HepG2 (cell line): ENCODE results near the gene PET100. TPM values are rescaled to one million over a fixed set of nuclear protein-coding genes. Genes with fewer than 3 reads are reported as not detected.
A peak's percentile ranks its signal among the peaks of the same experiment; 100 is the strongest.

ENCODE experiments used
- AGO1 ChIP-seq: fragments of 200-400 bp; formaldehyde crosslinking; IDR thresholded peaks from 2 replicates; pipeline ENCODE4 v1.6.1; 2017; ENCODE audit warnings: mild to moderate bottlenecking, low read depth, low read length, moderate library complexity; ENCODE audit not compliant: poor library complexity, severe bottlenecking
- AGO2 ChIP-seq: fragments of 200-400 bp; formaldehyde crosslinking; optimal IDR thresholded peaks from 2 replicates; pipeline ENCODE3; 2017; ENCODE audit warnings: mild to moderate bottlenecking, low read depth, low read length, moderate library complexity
- CBFB ChIP-seq: sonication (generic); formaldehyde crosslinking; IDR thresholded peaks from 2 replicates; pipeline ENCODE4 v1.4.0; 2020; ENCODE audit warnings: missing genetic modification reagents
- KMT2B ChIP-seq: IDR thresholded peaks from 2 replicates; pipeline ENCODE4 v1.6.1; 2016; ENCODE audit warnings: missing genetic modification reagents, missing compliant biosample characterization
- MYC ChIP-seq: sonication (generic); formaldehyde crosslinking; IDR thresholded peaks from 2 replicates; pipeline ENCODE4 v1.9.0; 2021; ENCODE audit warnings: missing genetic modification reagents, borderline replicate concordance
- SP1 ChIP-seq, 2 experiments: fragments of 450-650 bp in 1 of 2; sonication (generic) in 1 of 2; formaldehyde crosslinking in 1 of 2; IDR thresholded peaks; 2 replicates each; pipeline versions ENCODE4 v1.4.0 to v1.6.1; 2016 to 2020; ENCODE audit warnings: missing genetic modification reagents in 1 of 2
- ZBTB7A ChIP-seq: sonication (generic); formaldehyde crosslinking; IDR thresholded peaks from 2 replicates; pipeline ENCODE4 v1.8.0; 2022; ENCODE audit warnings: mild to moderate bottlenecking, missing genetic modification reagents
- ZNF317 ChIP-seq: sonication (generic); formaldehyde crosslinking; IDR thresholded peaks from 2 replicates; pipeline ENCODE4 v1.5.0; 2020; ENCODE audit warnings: mild to moderate bottlenecking, missing genetic modification reagents
- ZNF605 ChIP-seq: sonication (generic); formaldehyde crosslinking; IDR thresholded peaks from 2 replicates; pipeline ENCODE4 v1.8.0; 2022; ENCODE audit warnings: mild to moderate bottlenecking, missing genetic modification reagents
- ZNF776 ChIP-seq: sonication (generic); formaldehyde crosslinking; IDR thresholded peaks from 2 replicates; pipeline ENCODE4 v1.4.0; 2020; ENCODE audit warnings: mild to moderate bottlenecking, missing genetic modification reagents
- ZNF790 ChIP-seq: sonication (generic); formaldehyde crosslinking; IDR thresholded peaks from 2 replicates; pipeline ENCODE4 v1.8.0; 2022; ENCODE audit warnings: missing genetic modification reagents, mild to moderate bottlenecking, borderline replicate concordance
- polyA plus RNA-seq, 8 experiments: library from polyadenylated mRNA; depleted of rRNA in 3 of 8; stranded (reverse) in 7 of 8; unstranded in 1 of 8; fragments of >200 nt; fragmentation: Illumina TruSeq in 4 of 8; extraction: Trizol in 4 of 8; gene quantifications; 2 replicates each; pipeline versions ENCODE4 v1.2.1 to v1.2.3, GENCODE V29; 2011 to 2016; ENCODE audit warnings: low read depth in 4 of 8, missing spikeins in 1 of 8, mixed read lengths in 1 of 8; ENCODE audit not compliant: insufficient read depth in 1 of 8
- total RNA-seq, 5 experiments: library from RNA; depleted of rRNA; stranded (reverse); fragments of >200 nt; fragmentation: Illumina TruSeq; extraction: Trizol; gene quantifications; 2 replicates each; pipeline ENCODE4 v1.2.3, GENCODE V29; 2016; ENCODE audit warnings: low read depth in 1 of 5
- TF ChIP-seq, protein P1 (sequence below): sonication (generic); formaldehyde crosslinking; IDR thresholded peaks from 2 replicates; pipeline ENCODE4 v1.4.0; 2020; ENCODE audit warnings: missing genetic modification reagents
- TF ChIP-seq, protein P2 (sequence below): sonication (generic); formaldehyde crosslinking; IDR thresholded peaks from 2 replicates; pipeline ENCODE4 v1.5.1; 2020; ENCODE audit warnings: missing genetic modification reagents, mild to moderate bottlenecking, borderline replicate concordance
- TF ChIP-seq, protein P3 (sequence below): IDR thresholded peaks from 2 replicates; pipeline ENCODE4 v1.6.1; 2016
- TF ChIP-seq, protein P4 (sequence below): sonication (generic); formaldehyde crosslinking; IDR thresholded peaks from 2 replicates; pipeline ENCODE4 v1.4.0; 2020; ENCODE audit warnings: mild to moderate bottlenecking, missing genetic modification reagents
- TF ChIP-seq, protein P5 (sequence below): sonication (generic); formaldehyde crosslinking; IDR thresholded peaks from 2 replicates; pipeline ENCODE4 v1.5.0; 2020; ENCODE audit warnings: missing genetic modification reagents, mild to moderate bottlenecking, borderline replicate concordance
- TF ChIP-seq, protein P6 (sequence below): sonication (generic); formaldehyde crosslinking; IDR thresholded peaks from 2 replicates; pipeline ENCODE4 v1.4.0; 2020; ENCODE audit warnings: missing genetic modification reagents, borderline replicate concordance

Gene PET100
- total and polyA plus RNA-seq, 2 of the 13 experiments (the other 11 are each of a cell fraction or from before 2014, with no cell fraction given): 22.3 to 66.5 TPM

DNA sequence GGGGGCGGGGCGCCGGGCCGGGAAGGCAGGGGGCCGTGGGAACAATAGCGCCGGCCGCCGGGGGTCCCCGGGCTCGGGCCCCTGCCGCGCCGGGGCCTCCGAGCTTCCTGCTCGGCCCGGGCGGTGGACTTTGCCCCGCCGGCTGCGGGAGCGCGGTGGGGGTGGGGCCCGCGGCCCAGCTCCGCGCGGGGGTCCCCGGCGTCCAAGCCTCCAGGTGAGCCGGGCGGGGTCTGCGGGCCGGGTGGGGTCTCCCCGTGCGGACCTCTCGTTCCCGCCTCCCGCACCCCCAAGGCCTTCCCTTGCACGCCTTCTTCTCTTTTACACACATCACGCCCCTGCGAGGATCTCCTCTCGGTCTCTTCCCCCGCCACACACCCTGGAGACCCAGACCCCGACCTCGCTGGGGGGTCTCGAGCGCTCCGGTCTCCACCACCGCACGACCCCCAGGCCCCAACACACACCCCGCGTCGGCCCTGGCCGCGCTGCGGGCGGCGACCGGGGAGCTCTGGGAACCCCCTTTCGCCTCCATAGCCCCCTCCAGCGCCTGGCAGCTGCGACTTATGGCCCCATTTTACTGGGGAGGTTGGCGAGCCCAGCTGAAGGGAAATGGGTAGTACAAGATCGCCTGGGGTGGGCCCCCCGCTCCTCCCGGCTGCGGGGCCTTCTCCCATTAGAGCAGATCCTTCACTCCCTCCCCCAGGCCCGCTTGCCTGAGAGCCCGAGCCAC lies 33.2 kb upstream of the PET100 start (continued):
- TF ChIP-seq, protein P1, sequence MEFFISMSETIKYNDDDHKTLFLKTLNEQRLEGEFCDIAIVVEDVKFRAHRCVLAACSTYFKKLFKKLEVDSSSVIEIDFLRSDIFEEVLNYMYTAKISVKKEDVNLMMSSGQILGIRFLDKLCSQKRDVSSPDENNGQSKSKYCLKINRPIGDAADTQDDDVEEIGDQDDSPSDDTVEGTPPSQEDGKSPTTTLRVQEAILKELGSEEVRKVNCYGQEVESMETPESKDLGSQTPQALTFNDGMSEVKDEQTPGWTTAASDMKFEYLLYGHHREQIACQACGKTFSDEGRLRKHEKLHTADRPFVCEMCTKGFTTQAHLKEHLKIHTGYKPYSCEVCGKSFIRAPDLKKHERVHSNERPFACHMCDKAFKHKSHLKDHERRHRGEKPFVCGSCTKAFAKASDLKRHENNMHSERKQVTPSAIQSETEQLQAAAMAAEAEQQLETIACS (CRISPR knock-in tag): no peak
- TF ChIP-seq ZNF605 (CRISPR knock-in tag) (peak; percentile 42; the same call in 1 of the 2 replicates), KMT2B (CRISPR knock-in tag) (no peak), AGO1 (peak; percentile 83), MYC (0 out of 2 replicates have a peak, but pooled peaks have one; percentile 5), SP1 (IDR thresholded peaks at IDR 0.05) (no peak), SP1 (CRISPR knock-in tag; IDR thresholded peaks at IDR 0.05) (no peak), ZNF790 (CRISPR knock-in tag) (0 out of 2 replicates have a peak, but pooled peaks have one; percentile 52), CBFB (CRISPR knock-in tag) (no peak), AGO2 (peak; percentile 87), ZNF776 (CRISPR knock-in tag) (0 out of 2 replicates have a peak, but pooled peaks have one; percentile 23), ZNF317 (peak; percentile 52; the same call in 1 of the 2 replicates), ZBTB7A (CRISPR knock-in tag) (0 out of 2 replicates have a peak, but pooled peaks have one; percentile 17)
- TF ChIP-seq, protein P2, sequence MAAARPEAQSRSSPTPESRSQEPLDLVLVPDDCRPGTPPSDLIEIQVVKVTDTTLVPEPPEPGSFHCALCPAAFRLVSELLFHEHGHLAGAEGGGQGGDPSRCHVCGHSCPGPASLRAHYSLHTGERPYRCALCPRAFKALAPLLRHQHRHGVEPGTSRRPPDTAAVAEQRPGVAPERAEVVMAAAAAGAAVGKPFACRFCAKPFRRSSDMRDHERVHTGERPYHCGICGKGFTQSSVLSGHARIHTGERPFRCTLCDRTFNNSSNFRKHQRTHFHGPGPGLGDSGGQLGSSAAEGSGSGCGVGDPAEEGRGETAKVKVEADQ (CRISPR knock-in tag): no peak
- TF ChIP-seq, protein P3, sequence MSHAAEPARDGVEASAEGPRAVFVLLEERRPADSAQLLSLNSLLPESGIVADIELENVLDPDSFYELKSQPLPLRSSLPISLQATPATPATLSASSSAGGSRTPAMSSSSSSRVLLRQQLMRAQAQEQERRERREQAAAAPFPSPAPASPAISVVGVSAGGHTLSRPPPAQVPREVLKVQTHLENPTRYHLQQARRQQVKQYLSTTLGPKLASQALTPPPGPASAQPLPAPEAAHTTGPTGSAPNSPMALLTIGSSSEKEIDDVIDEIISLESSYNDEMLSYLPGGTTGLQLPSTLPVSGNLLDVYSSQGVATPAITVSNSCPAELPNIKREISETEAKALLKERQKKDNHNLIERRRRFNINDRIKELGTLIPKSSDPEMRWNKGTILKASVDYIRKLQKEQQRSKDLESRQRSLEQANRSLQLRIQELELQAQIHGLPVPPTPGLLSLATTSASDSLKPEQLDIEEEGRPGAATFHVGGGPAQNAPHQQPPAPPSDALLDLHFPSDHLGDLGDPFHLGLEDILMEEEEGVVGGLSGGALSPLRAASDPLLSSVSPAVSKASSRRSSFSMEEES (CRISPR knock-in tag): no peak
- TF ChIP-seq, protein P4, sequence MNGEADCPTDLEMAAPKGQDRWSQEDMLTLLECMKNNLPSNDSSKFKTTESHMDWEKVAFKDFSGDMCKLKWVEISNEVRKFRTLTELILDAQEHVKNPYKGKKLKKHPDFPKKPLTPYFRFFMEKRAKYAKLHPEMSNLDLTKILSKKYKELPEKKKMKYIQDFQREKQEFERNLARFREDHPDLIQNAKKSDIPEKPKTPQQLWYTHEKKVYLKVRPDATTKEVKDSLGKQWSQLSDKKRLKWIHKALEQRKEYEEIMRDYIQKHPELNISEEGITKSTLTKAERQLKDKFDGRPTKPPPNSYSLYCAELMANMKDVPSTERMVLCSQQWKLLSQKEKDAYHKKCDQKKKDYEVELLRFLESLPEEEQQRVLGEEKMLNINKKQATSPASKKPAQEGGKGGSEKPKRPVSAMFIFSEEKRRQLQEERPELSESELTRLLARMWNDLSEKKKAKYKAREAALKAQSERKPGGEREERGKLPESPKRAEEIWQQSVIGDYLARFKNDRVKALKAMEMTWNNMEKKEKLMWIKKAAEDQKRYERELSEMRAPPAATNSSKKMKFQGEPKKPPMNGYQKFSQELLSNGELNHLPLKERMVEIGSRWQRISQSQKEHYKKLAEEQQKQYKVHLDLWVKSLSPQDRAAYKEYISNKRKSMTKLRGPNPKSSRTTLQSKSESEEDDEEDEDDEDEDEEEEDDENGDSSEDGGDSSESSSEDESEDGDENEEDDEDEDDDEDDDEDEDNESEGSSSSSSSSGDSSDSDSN (CRISPR knock-in tag): peak; percentile 28; the same call in 1 of the 2 replicates
- TF ChIP-seq, protein P5, sequence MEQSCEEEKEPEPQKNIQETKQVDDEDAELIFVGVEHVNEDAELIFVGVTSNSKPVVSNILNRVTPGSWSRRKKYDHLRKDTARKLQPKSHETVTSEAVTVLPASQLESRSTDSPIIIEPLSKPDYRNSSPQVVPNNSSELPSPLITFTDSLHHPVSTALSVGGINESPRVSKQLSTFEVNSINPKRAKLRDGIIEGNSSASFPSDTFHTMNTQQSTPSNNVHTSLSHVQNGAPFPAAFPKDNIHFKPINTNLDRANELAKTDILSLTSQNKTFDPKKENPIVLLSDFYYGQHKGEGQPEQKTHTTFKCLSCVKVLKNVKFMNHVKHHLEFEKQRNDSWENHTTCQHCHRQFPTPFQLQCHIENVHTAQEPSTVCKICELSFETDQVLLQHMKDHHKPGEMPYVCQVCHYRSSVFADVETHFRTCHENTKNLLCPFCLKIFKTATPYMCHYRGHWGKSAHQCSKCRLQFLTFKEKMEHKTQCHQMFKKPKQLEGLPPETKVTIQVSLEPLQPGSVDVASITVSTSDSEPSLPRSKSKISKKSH (CRISPR knock-in tag): no peak
- TF ChIP-seq, protein P6, sequence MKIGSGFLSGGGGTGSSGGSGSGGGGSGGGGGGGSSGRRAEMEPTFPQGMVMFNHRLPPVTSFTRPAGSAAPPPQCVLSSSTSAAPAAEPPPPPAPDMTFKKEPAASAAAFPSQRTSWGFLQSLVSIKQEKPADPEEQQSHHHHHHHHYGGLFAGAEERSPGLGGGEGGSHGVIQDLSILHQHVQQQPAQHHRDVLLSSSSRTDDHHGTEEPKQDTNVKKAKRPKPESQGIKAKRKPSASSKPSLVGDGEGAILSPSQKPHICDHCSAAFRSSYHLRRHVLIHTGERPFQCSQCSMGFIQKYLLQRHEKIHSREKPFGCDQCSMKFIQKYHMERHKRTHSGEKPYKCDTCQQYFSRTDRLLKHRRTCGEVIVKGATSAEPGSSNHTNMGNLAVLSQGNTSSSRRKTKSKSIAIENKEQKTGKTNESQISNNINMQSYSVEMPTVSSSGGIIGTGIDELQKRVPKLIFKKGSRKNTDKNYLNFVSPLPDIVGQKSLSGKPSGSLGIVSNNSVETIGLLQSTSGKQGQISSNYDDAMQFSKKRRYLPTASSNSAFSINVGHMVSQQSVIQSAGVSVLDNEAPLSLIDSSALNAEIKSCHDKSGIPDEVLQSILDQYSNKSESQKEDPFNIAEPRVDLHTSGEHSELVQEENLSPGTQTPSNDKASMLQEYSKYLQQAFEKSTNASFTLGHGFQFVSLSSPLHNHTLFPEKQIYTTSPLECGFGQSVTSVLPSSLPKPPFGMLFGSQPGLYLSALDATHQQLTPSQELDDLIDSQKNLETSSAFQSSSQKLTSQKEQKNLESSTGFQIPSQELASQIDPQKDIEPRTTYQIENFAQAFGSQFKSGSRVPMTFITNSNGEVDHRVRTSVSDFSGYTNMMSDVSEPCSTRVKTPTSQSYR (CRISPR knock-in tag): peak; percentile 87
